GM06990 (cell line): ENCODE measurements around the gene VAT1L.

Experiments
- DNase-seq: peaks from one replicate; pipeline ENCODE4 v3.0.0-alpha.2; 2011; ENCODE audit not compliant: insufficient read length; ENCODE audit errors: extremely low read depth
- H3K27me3 ChIP-seq: replicated peaks from 2 replicates; pipeline ENCODE4 v1.6.0; 2011; ENCODE audit warnings: low read length; ENCODE audit not compliant: control insufficient read depth, insufficient read depth
- H3K36me3 ChIP-seq: 2 replicates; pipeline ENCODE4 v1.5.1; 2011; ENCODE audit warnings: low read length; ENCODE audit not compliant: control insufficient read depth, insufficient read depth
- H3K4me3 ChIP-seq: replicated peaks from 2 replicates; pipeline ENCODE4 v1.5.1; 2011; ENCODE audit warnings: low read depth, mild to moderate bottlenecking, control low read depth, low read length
- TF ChIP-seq, protein P1 (sequence below): IDR thresholded peaks from 2 replicates; pipeline ENCODE4 v1.5.1; 2011; ENCODE audit warnings: low read length, control low read depth, mild to moderate bottlenecking, inconsistent platforms; ENCODE audit not compliant: insufficient read depth, poor library complexity, severe bottlenecking

Gene VAT1L

DNA sequence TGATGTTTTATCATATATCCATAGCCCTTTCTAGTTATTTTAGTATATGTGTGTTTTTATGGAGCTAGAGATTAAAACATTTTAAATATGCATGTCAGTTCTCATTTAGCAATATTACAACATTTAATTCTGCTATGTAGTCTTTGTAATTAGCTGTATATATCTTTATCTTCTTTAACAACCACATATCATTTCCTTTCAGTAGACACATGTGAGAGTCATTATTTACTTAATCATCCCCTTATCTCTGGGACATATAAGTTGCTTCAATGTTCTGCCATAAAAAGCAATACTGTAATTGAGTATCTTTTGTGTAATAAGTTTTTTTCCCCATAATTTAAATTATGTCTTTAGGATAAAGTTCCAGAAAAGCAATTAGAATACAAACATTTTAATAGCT, 182.0 kb downstream of the VAT1L start:
- Histone ChIP-seq H3K4me3 (no peak overlapping the region), H3K36me3 (no peaks in the 10 kb centered on the region), H3K27me3 (no peaks in the 10 kb centered on the region; the same call in 1 of the 2 replicates)
- DNase-seq: no peak
- TF ChIP-seq, protein P1, sequence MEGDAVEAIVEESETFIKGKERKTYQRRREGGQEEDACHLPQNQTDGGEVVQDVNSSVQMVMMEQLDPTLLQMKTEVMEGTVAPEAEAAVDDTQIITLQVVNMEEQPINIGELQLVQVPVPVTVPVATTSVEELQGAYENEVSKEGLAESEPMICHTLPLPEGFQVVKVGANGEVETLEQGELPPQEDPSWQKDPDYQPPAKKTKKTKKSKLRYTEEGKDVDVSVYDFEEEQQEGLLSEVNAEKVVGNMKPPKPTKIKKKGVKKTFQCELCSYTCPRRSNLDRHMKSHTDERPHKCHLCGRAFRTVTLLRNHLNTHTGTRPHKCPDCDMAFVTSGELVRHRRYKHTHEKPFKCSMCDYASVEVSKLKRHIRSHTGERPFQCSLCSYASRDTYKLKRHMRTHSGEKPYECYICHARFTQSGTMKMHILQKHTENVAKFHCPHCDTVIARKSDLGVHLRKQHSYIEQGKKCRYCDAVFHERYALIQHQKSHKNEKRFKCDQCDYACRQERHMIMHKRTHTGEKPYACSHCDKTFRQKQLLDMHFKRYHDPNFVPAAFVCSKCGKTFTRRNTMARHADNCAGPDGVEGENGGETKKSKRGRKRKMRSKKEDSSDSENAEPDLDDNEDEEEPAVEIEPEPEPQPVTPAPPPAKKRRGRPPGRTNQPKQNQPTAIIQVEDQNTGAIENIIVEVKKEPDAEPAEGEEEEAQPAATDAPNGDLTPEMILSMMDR: no peak

DNA sequence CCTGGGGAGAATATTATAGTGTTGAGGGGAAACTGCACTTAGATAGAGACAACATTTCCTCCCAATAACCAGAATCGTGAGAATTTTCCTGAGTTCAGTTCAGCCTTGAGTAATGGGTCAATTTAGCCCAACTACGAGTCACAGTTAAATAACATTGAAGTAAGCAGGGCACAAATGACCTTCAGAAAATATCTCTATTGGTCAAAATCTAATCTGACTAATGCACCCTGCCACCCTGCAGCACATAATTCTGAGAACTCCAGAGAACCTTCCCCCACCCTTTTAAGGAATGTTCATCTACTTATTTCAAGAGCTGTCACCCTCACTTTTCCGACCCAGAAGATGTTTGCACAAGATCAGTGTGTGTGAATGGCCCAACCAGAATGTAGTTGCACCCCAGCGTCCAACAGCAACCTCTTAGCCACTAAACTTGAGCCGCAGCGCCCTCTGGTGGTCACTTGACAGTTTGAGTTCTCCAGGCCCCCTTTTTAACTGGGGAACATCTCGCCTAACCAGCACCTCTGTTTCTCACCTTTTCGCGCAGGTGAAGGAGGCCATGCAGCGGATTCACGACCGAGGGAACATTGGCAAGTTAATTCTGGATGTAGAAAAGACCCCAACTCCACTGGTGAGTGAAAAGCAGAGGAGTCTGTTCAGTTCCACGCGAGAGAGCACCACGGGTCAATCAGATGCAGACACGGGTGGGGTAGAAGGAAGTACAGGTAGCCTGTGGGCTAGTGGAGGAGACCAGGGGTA, 183.1 kb downstream of the VAT1L start:
- Histone ChIP-seq H3K4me3 (no peak overlapping the region), H3K36me3 (no peaks in the 10 kb centered on the region), H3K27me3 (no peaks in the 10 kb centered on the region; the same call in none of the 2 replicates)
- TF ChIP-seq, protein P1: peak; percentile 74
- DNase-seq: no peak

DNA sequence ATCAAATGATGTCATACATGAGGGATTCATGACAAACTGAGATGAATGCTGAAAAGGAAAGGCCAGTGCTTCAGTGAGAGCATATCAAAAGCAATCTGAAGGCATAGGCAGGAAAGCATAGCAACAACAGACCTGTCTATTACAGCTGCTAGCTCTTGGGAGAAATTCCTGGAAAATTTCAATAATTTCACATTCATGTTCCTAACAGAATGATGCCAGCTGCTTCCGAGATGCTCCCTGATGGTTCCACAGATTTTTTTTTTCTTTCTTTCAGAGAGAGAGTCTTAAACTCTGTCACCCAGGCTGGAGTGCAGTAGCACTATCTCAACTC, 183.7 kb downstream of the VAT1L start:
- Histone ChIP-seq H3K27me3 (no peaks in the 10 kb centered on the region; the same call in none of the 2 replicates), H3K36me3 (no peaks in the 10 kb centered on the region), H3K4me3 (no peak overlapping the region)
- TF ChIP-seq, protein P1: no peak
- DNase-seq: no peak

DNA sequence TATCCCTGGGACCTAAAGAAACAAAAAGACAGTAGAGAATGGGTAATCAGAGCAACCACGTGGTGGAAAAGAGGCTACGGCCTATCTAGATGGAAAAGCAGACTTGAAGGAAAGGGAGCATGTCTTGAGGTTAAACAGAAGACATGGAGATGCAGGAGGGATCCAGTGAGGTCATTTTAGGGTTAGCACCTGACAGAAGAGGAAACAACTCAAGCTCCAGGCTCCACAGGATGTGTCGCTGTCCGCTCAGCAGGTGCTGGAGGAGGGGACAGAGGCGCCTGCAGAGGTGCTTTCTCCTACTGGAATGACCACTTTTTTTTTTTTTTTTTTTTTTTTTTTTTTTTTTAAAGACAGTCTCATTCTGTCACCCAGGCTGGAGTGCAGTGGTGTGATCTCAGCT, 186.5 kb downstream of the VAT1L start:
- TF ChIP-seq, protein P1: no peak
- no peaks in the 10 kb centered on the region; the same call in none of the 2 replicates for H3K27me3 ChIP-seq
- no peak for DNase-seq
- H3K4me3 ChIP-seq: no peak overlapping the region
- no peaks in the 10 kb centered on the region for H3K36me3 ChIP-seq

DNA sequence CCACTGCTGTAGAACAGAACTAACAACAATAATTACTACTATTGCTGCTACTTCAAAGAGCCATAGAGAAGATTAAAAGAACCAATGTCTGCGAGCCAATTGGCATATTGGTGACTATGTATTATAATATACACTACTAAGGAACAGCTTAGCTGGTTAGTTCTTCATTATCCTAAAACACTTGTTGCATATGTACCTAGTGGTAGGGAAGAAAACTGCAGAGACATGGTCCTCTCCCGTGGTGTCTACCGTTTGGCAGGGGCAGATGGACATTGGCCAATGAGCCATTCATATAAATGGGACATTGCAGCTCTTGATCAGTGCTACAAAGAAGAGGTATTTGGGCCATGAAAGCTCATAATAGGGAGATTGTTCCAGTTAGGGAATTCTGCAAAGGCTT, 187.6 kb downstream of the VAT1L start:
- H3K4me3 ChIP-seq: no peak overlapping the region
- H3K27me3 ChIP-seq: no peaks in the 10 kb centered on the region; the same call in none of the 2 replicates
- TF ChIP-seq, protein P1: no peak
- H3K36me3 ChIP-seq: no peaks in the 10 kb centered on the region
- no peak for DNase-seq

DNA sequence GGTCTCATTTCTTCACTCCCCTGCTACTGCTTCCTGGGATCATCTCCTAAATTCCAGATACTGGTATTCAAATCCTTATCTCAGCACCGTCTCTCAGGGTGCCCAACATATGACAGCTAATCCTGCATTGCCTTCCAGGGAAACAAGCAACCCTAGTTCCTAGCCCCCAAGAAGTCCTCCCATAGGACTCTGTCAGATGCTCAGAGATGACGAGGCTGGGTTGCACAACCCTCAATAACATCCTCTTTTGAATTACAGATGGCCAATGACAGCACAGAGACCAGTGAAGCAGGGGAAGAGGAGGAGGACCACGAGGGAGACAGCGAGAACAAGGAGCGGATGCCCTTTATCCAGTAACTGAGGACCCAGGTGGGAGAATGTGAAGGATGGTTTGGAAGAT, 189.0 kb downstream of the VAT1L start:
- Histone ChIP-seq H3K36me3 (no peaks in the 10 kb centered on the region), H3K27me3 (no peaks in the 10 kb centered on the region; the same call in none of the 2 replicates), H3K4me3 (no peak overlapping the region)
- DNase-seq: no peak
- TF ChIP-seq, protein P1: no peak
